Measurements from ENCODE around the gene LMCD1.
"Not testable (repeated sequence)": the region's sequence is repeated elsewhere in the genome, so short reads cannot be mapped to it uniquely, and the experiment has no call there.

The LMCD1 gene

GRCh38 chr3:8559351-8559750 lies 57.7 kb downstream of the LMCD1 start:
- DNase-seq (ENCODE audit: low read depth in 2 of 2), result no peak

GRCh38 chr3:8560366-8561007 lies 58.9 kb downstream of the LMCD1 start:
- no peak for DNase-seq (ENCODE audit: low read depth in 2 of 2)

GRCh38 chr3:8561370-8561769 lies 59.7 kb downstream of the LMCD1 start:
- no peak for DNase-seq (ENCODE audit: low read depth in 2 of 2)

GRCh38 chr3:8562081-8562595 lies 60.5 kb downstream of the LMCD1 start:
- DNase-seq (ENCODE audit: low read depth in 2 of 2), result no peak

GRCh38 chr3:8563146-8563545 lies 61.5 kb downstream of the LMCD1 start:
- DNase-seq (ENCODE audit: low read depth in 2 of 2), result no peak

GRCh38 chr3:8563597-8563996 lies 62.0 kb downstream of the LMCD1 start:
- DNase-seq (ENCODE audit: low read depth in 2 of 2), result no peak

GRCh38 chr3:8565376-8565775 lies 63.8 kb downstream of the LMCD1 start:
- no peak for DNase-seq (ENCODE audit: low read depth in 2 of 2)

- DNase-seq (ENCODE audit: low read depth in 2 of 2), result no peak
Measured at GRCh38 chr3:8567784-8568575, 66.4 kb downstream of the LMCD1 start.

GRCh38 chr3:8571256-8571655 lies 69.6 kb downstream of the LMCD1 start:
- DNase-seq (ENCODE audit: low read depth in 2 of 2), result no peak

GRCh38 chr3:8573342-8573926 lies 71.8 kb downstream of the LMCD1 start:
- DNase-seq (ENCODE audit: low read depth in 2 of 2), result no peak

- DNase-seq (ENCODE audit: low read depth in 2 of 2), result no peak
Measured at GRCh38 chr3:8574040-8574669, 72.5 kb downstream of the LMCD1 start.

GRCh38 chr3:8574670-8575322 lies 73.2 kb downstream of the LMCD1 start:
- DNase-seq (ENCODE audit: low read depth in 2 of 2), result no peak

GRCh38 chr3:8575364-8576104 lies 73.9 kb downstream of the LMCD1 start:
- DNase-seq (ENCODE audit: low read depth in 2 of 2), result no peak

- no peak for DNase-seq (ENCODE audit: low read depth in 2 of 2)
Measured at GRCh38 chr3:8576436-8576835, 74.8 kb downstream of the LMCD1 start.

GRCh38 chr3:8576841-8577571 lies 75.4 kb downstream of the LMCD1 start:
- no peak for DNase-seq (ENCODE audit: low read depth in 2 of 2)

GRCh38 chr3:8578282-8578681 lies 76.7 kb downstream of the LMCD1 start:
- no peak for DNase-seq (ENCODE audit: low read depth in 2 of 2)

GRCh38 chr3:8579096-8579495 lies 77.5 kb downstream of the LMCD1 start:
- DNase-seq (ENCODE audit: low read depth in 2 of 2), result no peak

- DNase-seq (ENCODE audit: low read depth in 2 of 2), result no peak
Measured at GRCh38 chr3:8579943-8580342, 78.3 kb downstream of the LMCD1 start.

GRCh38 chr3:8580434-8580833 lies 78.8 kb downstream of the LMCD1 start:
- not testable (repeated sequence) for DNase-seq (ENCODE audit: low read depth in 2 of 2)

- no peak for DNase-seq (ENCODE audit: low read depth in 2 of 2)
Measured at GRCh38 chr3:8581373-8581772, 79.8 kb downstream of the LMCD1 start.

Data from stimulated activated CD8-positive, alpha-beta memory T cell treated with anti-CD3 and anti-CD28 coated beads, Interleukin-7, amount 100 ng/mL, for 4 hours (primary cell).